Kidney (tissue), 22 donors: Measurements from ENCODE around the gene HTR3A. TPM values are rescaled to one million over a fixed set of nuclear protein-coding genes. Genes with fewer than 3 reads are reported as not detected.

Source experiments
- DNase-seq, 5 donors: peaks; one replicate each; pipeline ENCODE4 v3.0.0-alpha.2; 2013 to 2020
- FAIRE-seq: peaks from 2 replicates; lab custom pipeline; 2012; peaks lifted over from hg19 to GRCh38; lab: Jason Lieb, UNC
- H3K27ac ChIP-seq, 2 donors: one replicate each; pipeline ENCODE4 v1.7.0; 2013; ENCODE audit warnings: low read depth in 2 of 2, low read length in 2 of 2, inconsistent platforms in 1 of 2
- H3K27me3 ChIP-seq: one replicate; pipeline ENCODE4 v1.7.1; 2013; ENCODE audit warnings: low read length, inconsistent platforms; ENCODE audit not compliant: control insufficient read depth, insufficient read depth
- H3K36me3 ChIP-seq, 3 donors: one replicate each; pipeline versions ENCODE4 v1.7.0 to v1.7.1; 2013; ENCODE audit warnings: low read length in 3 of 3, control low read depth in 1 of 3, inconsistent platforms in 1 of 3; ENCODE audit not compliant: insufficient read depth in 3 of 3, control insufficient read depth in 2 of 3
- H3K4me1 ChIP-seq, 3 donors: one replicate each; pipeline versions ENCODE4 v1.7.0 to v1.7.1; 2013; ENCODE audit warnings: low read length in 3 of 3, inconsistent platforms in 1 of 3, low read depth in 1 of 3; ENCODE audit not compliant: control insufficient read depth in 2 of 3, insufficient read depth in 2 of 3
- H3K4me3 ChIP-seq, 3 donors: one replicate each; pipeline versions ENCODE4 v1.7.0 to v1.8.1; 2013; ENCODE audit warnings: low read length in 3 of 3, control low read depth in 1 of 3, inconsistent platforms in 1 of 3
- H3K9ac ChIP-seq, 3 donors: one replicate each; pipeline versions ENCODE4 v1.7.0 to v1.7.1; 2013; ENCODE audit warnings: low read length in 3 of 3, control low read depth in 1 of 3, inconsistent platforms in 1 of 3
- H3K9me3 ChIP-seq, 3 donors: one replicate each; pipeline versions ENCODE4 v1.7.0 to v1.7.1; 2013; ENCODE audit warnings: low read length in 3 of 3, control low read depth in 1 of 3, inconsistent platforms in 1 of 3; ENCODE audit not compliant: control insufficient read depth in 2 of 3, insufficient read depth in 1 of 3
- intact Hi-C: fragments of 100-400 bp; cut with DNase I; formaldehyde crosslinking; loops from one replicate; pipeline ENCODE4 v1.11.1; 2022
- long read RNA-seq, 10 donors: library from polyadenylated mRNA in 1 of 10; unstranded in 1 of 10; transcript quantifications; one replicate each; pipeline ENCODE4 v2.0.0 and lab custom pipeline, GENCODE V29; 2021 to 2026
- polyA plus RNA-seq: library from polyadenylated mRNA; stranded (reverse); fragments of 350-450 nt; fragmentation: Illumina TruSeq; extraction: RNeasy Lipid Tissue Mini Kit (QIAGEN cat#74804); gene quantifications from one replicate; pipeline ENCODE4 v1.2.3, GENCODE V29; 2014; ENCODE audit warnings: low read depth, low replicate concordance; ENCODE audit not compliant: insufficient read depth
- total RNA-seq: library from RNA; stranded (reverse); fragmentation: NEBNext Ultra II Directional; extraction: Animal tissue kit (Norgen Biotek cat#: 25700); gene quantifications from one replicate; pipeline ENCODE4 v1.2.1, GENCODE V29; 2021
- TF ChIP-seq, protein P1 (sequence below): IDR thresholded peaks from 3 replicates; pipeline ENCODE4 v1.5.1; 2012; ENCODE audit warnings: mild to moderate bottlenecking, moderate library complexity, borderline replicate concordance; ENCODE audit not compliant: insufficient read depth; ENCODE audit errors: extremely low read depth
- donor health status: control.
- donor health status: control.
- donor health status: control.
- donor health status: control.
- donor health status: control.
- donor health status: DM: yes; HTN: yes; CAD: no.
- donor health status: Normal renal cell carcinoma (clear cell type).

The HTR3A gene
- total RNA-seq: 1.1 TPM
- polyA plus RNA-seq: not detected
- long read RNA-seq, donor 1: 0 reads
- long read RNA-seq, donor 2: 0 reads
- long read RNA-seq, donor 3: 0 reads
- long read RNA-seq, donor 4: 0 reads
- long read RNA-seq, donor 5: 0 reads
- long read RNA-seq, donor 6: 0 reads
- long read RNA-seq, donor 7: 0 reads
- long read RNA-seq, donor 8: 0 reads
- long read RNA-seq, donor 9: 0 reads
- long read RNA-seq, donor 10: 0 reads

DNA sequence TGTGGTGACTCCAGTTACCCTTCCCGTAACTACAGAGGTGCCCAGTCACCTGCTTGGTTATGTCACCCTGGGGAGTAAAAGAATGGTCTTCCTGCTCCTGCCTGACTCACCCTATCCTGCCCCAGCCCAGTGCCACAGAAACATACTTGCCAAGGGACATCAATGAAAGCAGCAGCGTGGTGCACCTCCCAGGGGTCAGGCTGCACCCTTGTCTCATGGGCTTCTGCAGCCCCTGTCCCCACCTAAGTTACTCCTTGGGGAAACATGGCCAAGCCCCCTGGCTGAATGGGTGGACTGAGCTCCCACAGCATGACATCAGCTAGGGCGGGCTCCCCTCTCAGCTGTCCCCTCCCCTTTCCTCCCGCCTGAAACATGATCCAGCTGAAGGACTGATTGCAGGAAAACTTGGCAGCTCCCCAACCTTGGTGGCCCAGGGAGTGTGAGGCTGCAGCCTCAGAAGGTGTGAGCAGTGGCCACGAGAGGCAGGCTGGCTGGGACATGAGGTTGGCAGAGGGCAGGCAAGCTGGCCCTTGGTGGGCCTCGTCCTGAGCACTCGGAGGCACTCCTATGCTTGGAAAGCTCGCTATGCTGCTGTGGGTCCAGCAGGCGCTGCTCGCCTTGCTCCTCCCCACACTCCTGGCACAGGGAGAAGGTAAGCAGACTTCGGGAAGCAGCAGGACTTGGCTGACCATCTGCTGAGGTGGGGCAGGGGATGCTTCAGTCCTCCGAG is at the start of gene HTR3A:
TSS of gene HTR3A (plus strand) at position 368 of the 730 bp plus-strand sequence. CDS start at position 586, 218 bp downstream.
- intact Hi-C loops: no loop called here
- H3K4me3 ChIP-seq: no peak within 1 kb of the TSS
- TF ChIP-seq, protein P1, sequence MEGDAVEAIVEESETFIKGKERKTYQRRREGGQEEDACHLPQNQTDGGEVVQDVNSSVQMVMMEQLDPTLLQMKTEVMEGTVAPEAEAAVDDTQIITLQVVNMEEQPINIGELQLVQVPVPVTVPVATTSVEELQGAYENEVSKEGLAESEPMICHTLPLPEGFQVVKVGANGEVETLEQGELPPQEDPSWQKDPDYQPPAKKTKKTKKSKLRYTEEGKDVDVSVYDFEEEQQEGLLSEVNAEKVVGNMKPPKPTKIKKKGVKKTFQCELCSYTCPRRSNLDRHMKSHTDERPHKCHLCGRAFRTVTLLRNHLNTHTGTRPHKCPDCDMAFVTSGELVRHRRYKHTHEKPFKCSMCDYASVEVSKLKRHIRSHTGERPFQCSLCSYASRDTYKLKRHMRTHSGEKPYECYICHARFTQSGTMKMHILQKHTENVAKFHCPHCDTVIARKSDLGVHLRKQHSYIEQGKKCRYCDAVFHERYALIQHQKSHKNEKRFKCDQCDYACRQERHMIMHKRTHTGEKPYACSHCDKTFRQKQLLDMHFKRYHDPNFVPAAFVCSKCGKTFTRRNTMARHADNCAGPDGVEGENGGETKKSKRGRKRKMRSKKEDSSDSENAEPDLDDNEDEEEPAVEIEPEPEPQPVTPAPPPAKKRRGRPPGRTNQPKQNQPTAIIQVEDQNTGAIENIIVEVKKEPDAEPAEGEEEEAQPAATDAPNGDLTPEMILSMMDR: no peak
- no peaks in the 10 kb centered on the region for H3K36me3 ChIP-seq
- no peak within 1 kb of the TSS for H3K9ac ChIP-seq
- no peak within 1 kb of the TSS for H3K27ac ChIP-seq
- FAIRE-seq: no peak
- no peaks in the 10 kb centered on the region for H3K9me3 ChIP-seq
- DNase-seq: peak; percentile 87 to 95 (median 93)
- no peaks in the 10 kb centered on the region for H3K27me3 ChIP-seq
- H3K4me1 ChIP-seq: no peaks in the 10 kb centered on the region

DNA sequence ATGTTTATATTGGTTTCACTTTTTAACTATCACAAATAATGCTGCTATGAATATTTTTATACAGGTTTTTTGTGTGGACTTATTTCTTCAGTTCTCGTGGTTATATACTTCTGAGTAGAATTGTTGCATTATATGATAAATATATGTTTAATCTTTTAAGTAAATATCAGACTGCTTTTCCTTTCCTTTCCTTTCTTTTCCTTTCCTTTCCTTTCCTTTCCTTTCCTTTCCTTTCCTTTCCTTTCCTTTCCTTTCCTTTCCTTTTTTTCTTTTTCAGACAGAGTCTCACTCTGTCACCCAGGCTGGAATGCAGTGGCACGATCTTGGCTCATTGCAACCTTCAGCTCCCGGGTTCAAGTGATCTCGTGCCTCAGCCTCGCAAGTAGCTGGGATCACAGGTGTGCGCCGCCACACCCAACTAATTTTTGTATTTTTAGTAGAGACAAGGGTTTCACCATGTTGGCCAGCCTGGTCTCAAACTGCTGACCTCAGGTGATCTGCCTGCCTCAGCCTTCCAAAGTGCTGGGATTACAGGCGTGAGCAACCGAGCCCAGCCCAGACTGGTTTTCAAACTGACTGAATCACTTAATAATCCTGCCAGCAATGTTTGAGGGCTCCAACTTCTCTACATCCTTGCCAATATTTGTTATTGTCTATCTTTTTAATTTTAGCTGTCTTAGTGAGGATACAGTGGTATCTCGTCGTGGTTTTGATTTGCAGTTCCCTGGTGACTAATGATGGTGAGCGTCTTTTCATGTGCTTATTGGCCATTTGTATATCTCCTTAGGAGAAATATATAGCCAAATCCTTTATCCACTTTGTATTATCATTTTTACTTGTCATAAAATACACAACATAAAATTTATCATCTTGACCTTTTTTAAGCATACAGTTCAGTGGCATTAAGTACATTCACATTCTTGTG is 48.4 kb upstream of the HTR3A start:
- intact Hi-C loops: no loop called here
- DNase-seq: no peak
- Histone ChIP-seq H3K9me3 (no peaks in the 10 kb centered on the region), H3K4me3 (no peak overlapping the region), H3K27ac (no peak overlapping the region), H3K36me3 (no peaks in the 10 kb centered on the region), H3K4me1 (no peaks in the 10 kb centered on the region), H3K27me3 (no peaks in the 10 kb centered on the region), H3K9ac (no peak overlapping the region)
- TF ChIP-seq, protein P1: no peak
- no peak for FAIRE-seq

DNA sequence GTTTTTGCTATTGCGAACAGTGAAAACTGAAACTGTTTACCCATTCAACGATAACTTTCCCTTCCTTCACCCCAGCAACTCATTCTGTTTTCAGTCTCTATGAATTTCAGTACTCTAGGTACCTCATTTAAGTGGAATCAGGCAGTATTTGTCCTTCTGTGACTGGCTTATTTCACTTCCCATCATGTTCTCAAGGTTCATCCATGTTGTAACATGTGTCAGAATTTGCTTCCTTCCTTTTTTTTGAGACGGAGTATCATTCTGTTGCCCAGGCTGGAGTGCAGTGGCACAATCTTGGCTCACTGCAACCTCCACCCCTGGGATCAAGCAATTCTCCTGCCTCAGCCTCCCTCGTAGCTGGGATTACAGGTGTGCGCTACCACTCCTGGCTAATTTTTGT is 46.6 kb upstream of the HTR3A start:
- intact Hi-C loops: no loop called here

More for the DNA sequence above, 46.6 kb upstream of the HTR3A start:
- H3K4me3 ChIP-seq: no peak overlapping the region
- H3K36me3 ChIP-seq: no peaks in the 10 kb centered on the region
- no peak overlapping the region for H3K27ac ChIP-seq
- H3K9ac ChIP-seq: no peak overlapping the region
- TF ChIP-seq, protein P1: no peak
- H3K27me3 ChIP-seq: no peaks in the 10 kb centered on the region
- FAIRE-seq (no peak), DNase-seq (no peak)
- no peaks in the 10 kb centered on the region for H3K9me3 ChIP-seq
- H3K4me1 ChIP-seq: no peaks in the 10 kb centered on the region
